Activated T-helper 9 cell treated with anti-CD3 and anti-CD28 coated beads, Interleukin-2, amount 50 U/mL, for 16 hours (primary cell): ENCODE measurements around the gene TTN.

ENCODE experiments used
- DNase-seq: peaks from one replicate; pipeline ENCODE4 v3.0.0-alpha.2; 2020; ENCODE audit warnings: low read depth

The TTN gene

DNA sequence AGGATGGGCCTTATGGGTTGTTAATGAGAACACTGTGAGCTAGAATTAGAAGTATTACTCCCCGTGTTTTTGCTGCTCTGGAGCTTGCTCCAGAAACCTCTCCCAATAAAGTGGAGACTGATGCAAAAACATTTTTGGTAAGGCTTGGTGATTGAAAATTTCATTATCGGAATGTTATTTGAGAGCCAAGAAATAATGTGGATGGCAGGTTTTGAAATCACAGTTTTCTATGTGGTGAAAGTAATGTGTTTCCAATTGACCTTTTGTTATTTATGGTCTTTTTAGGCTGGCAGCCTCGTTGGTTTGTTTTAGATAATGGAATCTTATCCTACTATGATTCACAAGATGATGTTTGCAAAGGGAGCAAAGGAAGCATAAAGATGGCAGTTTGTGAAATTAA is 321.9 kb downstream of the TTN start:
- DNase-seq = no peak

DNA sequence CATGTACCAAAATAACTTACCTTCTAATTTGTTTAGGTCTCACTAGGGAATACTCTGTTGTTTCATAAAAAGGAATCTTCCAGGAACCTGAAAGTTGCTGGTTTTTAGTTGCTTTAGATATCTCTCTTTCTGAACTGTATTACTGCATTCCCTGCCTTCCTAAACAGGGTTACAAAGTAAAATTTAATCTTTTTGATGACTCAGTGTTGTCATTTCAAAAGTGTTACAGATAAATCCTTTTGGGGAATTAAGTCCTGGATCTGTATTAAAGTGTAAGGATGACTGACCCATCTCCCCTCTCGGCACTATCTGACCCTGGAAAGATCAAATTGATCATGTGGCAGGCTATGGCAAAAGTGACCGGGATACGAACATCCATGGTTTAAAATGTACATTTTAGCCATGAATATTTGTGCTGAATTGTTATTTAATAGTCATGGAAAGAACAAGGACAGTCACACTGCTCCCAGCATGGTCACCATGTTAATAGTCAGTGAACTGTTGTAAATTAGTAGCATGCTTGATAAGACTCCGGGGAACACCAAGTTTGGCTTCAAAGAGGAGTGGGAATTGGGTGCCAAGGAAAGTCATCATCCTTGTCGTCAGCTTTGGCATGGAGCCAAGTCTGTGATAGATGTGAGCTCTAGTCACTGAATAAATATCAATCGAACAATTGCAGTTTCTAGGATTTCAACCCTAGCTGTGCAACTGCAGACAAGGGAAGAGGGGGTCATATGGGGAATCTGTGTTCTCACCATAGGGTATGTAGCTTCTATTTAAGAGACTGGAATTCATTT is 322.8 kb downstream of the TTN start:
- no peak for DNase-seq

- no peak for DNase-seq
Measured at GRCh38 chr2:178482437-178482836, 324.8 kb downstream of the TTN start.

DNA sequence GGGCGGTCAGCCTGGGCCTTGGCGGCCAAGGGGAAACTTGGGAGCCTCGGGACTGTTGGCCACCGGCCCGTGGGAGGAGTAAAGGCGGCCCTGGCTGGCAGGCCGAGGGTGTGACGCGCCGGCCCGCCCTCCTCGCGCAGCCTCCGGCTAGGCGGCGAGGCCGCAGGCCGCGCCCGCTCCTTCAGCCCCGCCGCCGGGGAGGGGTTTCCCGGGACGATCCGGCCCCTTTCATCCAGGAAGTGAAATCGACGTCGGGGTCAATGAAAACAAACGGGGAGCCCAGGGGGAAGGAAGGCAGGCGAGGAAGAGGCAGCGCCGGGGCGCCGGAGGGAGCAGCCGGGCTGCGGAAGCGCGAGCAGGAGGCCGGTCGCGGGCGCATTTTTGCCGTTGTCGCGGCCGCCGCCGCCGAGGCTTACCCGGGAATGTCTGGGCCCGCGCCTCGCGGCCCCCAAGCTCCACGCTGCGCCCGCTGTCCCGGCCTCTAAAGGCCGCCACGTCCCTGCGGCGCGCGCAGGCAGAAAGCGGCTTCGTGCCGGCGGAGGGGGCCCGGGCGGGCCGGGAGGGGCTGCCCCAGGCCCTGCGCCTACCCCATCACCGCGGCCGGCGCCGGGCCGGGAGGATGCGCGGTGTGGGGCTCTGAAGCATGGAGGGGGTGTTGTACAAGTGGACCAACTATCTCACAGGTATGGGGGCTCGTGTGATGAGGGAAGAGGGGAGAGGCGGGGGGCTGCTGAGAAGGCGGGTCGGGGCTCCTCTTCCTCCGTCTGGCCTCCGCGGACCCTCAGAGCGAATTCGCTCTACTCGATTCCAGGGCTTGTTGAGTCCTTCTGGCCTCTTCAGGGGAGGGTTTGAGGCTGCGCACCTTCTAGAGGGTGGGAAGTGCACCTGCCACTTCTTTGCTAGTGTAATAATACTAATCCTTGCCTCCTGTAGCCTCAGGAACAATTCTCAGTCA is 326.7 kb downstream of the TTN start, which contains the start of gene PLEKHA3:
Gene PLEKHA3 (plus strand): TSS at position 231 of the 955 bp plus-strand sequence. CDS start 413 bp downstream, at position 644.
- DNase-seq = peak; percentile 66

DNA sequence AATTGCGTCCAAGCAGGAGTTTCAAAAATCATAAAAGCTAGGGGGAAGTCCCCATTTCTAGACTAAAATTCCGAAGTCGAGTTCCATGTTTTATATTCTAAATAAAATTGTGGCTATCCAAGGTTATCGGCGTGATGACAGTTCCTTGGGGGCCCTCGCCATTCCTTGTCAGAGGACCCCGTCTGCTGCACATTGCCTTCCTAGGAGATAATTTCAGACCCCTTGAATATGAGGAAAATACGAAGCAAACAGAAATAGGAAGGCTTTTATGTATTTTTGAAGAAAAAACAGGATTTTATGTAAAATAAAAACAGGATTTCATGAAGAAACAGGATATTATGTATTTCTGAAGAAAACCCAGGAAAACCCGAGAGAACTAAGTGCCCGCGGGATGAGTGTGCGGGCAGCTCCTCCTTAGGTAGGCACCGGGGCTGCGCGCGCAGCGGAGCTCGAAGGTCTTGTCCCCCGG is 327.4 kb downstream of the TTN start:
- no peak for DNase-seq

- DNase-seq = no peak
Measured at GRCh38 chr2:178479275-178479616, 328.0 kb downstream of the TTN start.

DNA sequence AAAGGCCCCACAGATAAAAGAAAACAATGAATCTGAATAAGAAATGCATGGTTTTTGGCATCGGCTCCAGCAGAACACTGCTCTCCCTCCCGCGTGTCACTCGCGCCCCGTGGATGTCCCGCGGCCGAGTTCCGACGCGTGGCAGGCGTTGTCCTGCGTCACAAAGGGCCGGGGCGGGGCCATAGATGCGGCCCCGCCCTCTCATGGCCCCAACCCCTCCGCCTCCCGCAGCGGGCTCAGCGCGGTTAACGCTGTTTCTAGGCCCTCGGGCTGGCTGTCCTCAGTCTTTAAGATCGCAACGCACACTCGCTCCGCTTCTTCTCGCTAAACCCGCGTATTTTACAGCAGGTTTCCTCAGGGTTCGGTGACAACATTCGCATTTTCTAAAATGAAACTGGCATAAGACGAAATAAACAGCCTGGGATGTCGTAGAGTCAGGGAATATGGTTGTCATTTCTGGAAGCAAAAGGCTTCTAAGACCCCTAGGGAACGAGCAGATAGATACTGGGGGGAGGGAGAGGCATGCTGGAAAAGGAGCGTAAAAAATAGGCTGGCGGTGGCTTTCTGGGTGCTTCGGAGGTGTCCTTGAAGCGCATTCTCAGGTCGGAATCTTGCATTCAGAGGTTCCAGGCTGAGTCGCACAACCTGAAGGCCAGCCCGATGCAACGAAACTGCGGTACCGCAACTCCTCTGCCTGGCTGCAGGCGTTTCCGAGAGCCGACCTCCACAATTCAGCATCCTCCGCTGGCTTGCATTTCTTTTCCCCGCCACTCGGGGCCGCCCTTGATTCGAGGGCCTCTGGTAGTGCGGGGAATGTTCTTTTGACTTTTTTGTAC is 328.6 kb downstream of the TTN start, which contains the start of gene FKBP7:
Gene FKBP7 (minus strand): TSS at position 162 of the 836 bp plus-strand sequence. CDS start 101 bp downstream, at position 61.
- peak; percentile 77 for DNase-seq

DNA sequence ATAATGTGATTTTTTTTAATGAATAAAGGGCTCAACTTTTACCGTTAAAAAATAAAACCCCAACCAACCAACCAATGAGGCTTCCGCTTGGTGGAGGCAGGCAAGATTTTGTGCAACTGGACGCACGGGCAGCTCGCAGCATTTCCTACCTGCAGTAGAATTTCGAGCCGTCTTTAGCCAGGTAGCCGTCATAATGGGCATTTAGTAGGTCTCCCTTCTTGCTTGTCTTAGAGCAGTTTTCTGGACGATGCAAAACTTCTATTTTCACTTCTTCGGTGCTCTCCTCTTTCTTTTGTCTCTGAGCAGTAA is 329.1 kb downstream of the TTN start:
- no peak for DNase-seq

GRCh38 chr2:178477443-178478129 is 329.6 kb downstream of the TTN start:
- no peak for DNase-seq

DNA sequence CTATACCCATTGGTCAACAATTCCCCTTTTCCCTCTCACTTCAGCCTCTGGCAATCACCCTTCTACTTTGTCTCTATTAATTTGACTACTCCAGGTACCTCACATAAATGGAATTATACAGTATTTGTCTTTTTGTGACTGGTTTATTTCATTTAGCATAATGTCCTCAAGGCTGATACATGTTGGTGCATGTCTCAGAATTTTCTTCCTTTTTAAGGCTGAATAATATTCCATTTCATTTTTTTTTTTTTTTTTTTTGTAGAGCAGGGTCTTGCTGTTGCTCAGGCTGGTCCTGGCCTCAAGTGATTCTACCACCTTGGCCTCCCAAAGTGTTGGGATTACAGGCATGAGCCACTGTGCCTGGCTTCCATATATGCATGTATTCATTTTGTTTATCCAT is 330.7 kb downstream of the TTN start:
- no peak for DNase-seq
